Measurements from ENCODE around the gene VPS4B.

Gene VPS4B

DNA sequence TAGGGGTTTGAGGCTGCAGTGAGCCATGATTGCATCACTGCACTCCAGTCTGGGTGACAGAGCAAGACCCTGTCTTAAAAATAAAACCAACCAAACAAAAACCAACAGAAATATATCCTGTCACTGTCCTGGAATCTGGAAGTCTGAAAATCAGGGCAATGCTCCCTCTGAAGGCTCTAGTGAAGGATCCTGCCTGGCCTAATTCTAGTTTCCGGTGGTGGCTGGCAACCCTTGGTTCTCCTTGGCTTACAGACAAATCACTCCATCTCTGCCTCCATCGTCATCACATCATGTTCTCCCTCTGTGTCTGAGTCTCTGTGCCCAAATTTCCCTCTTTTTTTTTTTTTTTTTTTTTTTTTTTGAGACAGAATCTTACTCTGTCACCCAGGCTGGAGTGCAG lies 15.9 kb upstream of the VPS4B start:
- Histone ChIP-seq H3K27ac (ENCODE audit: low read depth in 2 of 2, low read length in 2 of 2) (no peak overlapping the region), H3K4me3 (ENCODE audit: low read length in 2 of 2) (no peak overlapping the region), H3K27me3 (ENCODE audit: control insufficient read depth in 2 of 2, insufficient read depth in 2 of 2, low read length in 2 of 2) (no peaks in the 10 kb centered on the region), H3K9me3 (ENCODE audit: control insufficient read depth in 2 of 2, low read length in 2 of 2) (no peaks in the 10 kb centered on the region), H3K9ac (ENCODE audit: low read depth in 1 of 2, low read length in 2 of 2) (no peak overlapping the region), H3K4me1 (ENCODE audit: control insufficient read depth in 2 of 2, insufficient read depth in 2 of 2, low read length in 2 of 2) (peaks cover 0 to 3% of the 10 kb centered on the region in 2 donors), H3K36me3 (ENCODE audit: control insufficient read depth in 2 of 2, insufficient read depth in 2 of 2, low read length in 2 of 2) (no peaks in the 10 kb centered on the region)

DNA sequence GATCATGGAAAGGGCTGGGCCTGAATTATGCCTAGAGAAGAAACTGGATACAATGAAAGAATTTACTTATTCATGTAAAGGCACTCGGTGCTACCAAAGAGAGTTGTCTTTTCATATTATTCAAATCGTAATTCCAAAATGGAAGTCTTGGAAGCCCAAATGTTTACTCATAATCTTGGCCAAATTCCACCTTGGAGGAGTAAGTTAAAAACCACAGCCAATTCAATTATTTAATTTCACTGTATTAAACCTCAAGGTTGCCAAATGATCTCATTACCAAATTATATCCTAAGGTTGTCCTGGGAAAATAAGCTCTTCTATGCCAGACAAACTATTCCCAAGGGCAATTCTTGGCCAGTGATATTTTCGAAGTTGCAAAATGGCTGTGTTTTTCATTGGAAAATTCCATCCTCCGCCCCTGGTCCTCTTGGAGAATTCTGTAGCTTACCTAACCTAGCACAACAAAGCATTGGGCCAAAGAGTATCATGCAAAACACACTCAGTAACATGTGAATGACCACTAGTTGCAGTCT lies 11.1 kb upstream of the VPS4B start:
- no peaks in the 10 kb centered on the region for H3K4me1 ChIP-seq (ENCODE audit: control insufficient read depth in 2 of 2, insufficient read depth in 2 of 2, low read length in 2 of 2)
- H3K27ac ChIP-seq (ENCODE audit: low read depth in 2 of 2, low read length in 2 of 2): no peak overlapping the region
- H3K9ac ChIP-seq (ENCODE audit: low read depth in 1 of 2, low read length in 2 of 2): no peak overlapping the region
- no peaks in the 10 kb centered on the region for H3K9me3 ChIP-seq (ENCODE audit: control insufficient read depth in 2 of 2, low read length in 2 of 2)
- H3K36me3 ChIP-seq (ENCODE audit: control insufficient read depth in 2 of 2, insufficient read depth in 2 of 2, low read length in 2 of 2): no peaks in the 10 kb centered on the region
- no peaks in the 10 kb centered on the region for H3K27me3 ChIP-seq (ENCODE audit: control insufficient read depth in 2 of 2, insufficient read depth in 2 of 2, low read length in 2 of 2)
- no peak overlapping the region for H3K4me3 ChIP-seq (ENCODE audit: low read length in 2 of 2)

DNA sequence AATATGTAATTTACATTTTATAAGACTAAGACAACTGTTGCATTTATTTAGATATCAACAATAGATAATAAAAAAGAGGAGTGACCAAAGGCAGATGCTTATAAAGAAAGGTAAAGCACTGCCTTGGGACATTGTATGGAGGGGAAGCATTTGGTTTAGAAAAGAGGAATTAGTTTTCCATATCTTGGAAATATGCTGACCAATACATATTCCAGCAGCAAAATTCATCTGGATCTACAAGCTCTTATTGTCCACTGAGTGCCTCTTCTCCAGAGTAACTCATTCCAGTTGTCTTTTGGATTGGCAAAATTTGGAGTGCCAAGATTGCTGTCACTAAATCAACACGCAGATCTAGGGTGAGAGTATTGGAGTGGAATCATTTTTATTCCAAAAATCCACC lies 8.9 kb upstream of the VPS4B start:
- Histone ChIP-seq H3K4me3 (ENCODE audit: low read length in 2 of 2) (no peak overlapping the region), H3K27me3 (ENCODE audit: control insufficient read depth in 2 of 2, insufficient read depth in 2 of 2, low read length in 2 of 2) (no peaks in the 10 kb centered on the region), H3K9ac (ENCODE audit: low read depth in 1 of 2, low read length in 2 of 2) (no peak overlapping the region), H3K36me3 (ENCODE audit: control insufficient read depth in 2 of 2, insufficient read depth in 2 of 2, low read length in 2 of 2) (no peaks in the 10 kb centered on the region), H3K9me3 (ENCODE audit: control insufficient read depth in 2 of 2, low read length in 2 of 2) (no peaks in the 10 kb centered on the region), H3K27ac (ENCODE audit: low read depth in 2 of 2, low read length in 2 of 2) (no peak overlapping the region), H3K4me1 (ENCODE audit: control insufficient read depth in 2 of 2, insufficient read depth in 2 of 2, low read length in 2 of 2) (no peaks in the 10 kb centered on the region)

DNA sequence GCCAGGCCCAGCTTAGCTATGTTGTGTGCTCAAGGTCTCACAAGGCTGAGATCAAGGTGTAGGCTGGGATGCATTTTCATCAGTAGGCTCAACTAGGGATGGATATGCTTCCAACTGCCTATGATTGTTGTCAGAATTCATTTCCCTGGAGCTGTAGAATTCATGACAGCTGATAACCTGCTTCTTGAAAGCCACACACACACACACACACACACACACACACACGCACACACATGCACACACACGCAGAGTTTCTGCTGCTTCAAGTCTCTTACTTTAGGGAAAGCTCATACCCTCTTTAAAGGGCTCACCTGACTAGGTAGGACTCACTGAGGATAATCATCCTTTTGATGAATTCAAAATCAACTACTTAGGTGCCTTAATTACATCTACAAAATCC lies 8.2 kb upstream of the VPS4B start:
- H3K9me3 ChIP-seq (ENCODE audit: control insufficient read depth in 2 of 2, low read length in 2 of 2): no peaks in the 10 kb centered on the region
- no peak overlapping the region for H3K4me3 ChIP-seq (ENCODE audit: low read length in 2 of 2)
- H3K4me1 ChIP-seq (ENCODE audit: control insufficient read depth in 2 of 2, insufficient read depth in 2 of 2, low read length in 2 of 2): no peaks in the 10 kb centered on the region
- H3K9ac ChIP-seq (ENCODE audit: low read depth in 1 of 2, low read length in 2 of 2): no peak overlapping the region
- H3K27me3 ChIP-seq (ENCODE audit: control insufficient read depth in 2 of 2, insufficient read depth in 2 of 2, low read length in 2 of 2): no peaks in the 10 kb centered on the region
- H3K27ac ChIP-seq (ENCODE audit: low read depth in 2 of 2, low read length in 2 of 2): no peak overlapping the region
- no peaks in the 10 kb centered on the region for H3K36me3 ChIP-seq (ENCODE audit: control insufficient read depth in 2 of 2, insufficient read depth in 2 of 2, low read length in 2 of 2)

DNA sequence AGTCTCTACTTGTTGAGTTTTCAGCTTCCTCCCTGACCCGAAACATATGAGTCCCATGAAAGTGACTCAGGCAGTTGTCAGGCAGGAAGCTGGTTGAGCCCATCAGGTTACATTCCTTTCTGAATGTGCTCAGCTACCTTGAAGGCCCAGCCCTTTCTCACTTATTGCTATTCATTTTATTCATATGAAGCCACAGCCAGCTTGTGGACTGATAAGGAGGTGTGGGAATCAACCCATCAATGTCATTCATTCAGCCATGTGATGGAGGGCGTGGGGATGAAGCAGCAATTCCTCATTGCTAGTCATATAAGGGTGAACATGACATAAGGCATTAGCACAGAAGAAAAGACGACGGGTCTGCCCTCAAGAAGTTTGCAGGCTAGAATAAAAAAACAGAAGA lies 5.3 kb upstream of the VPS4B start:
- Histone ChIP-seq H3K4me1 (ENCODE audit: control insufficient read depth in 2 of 2, insufficient read depth in 2 of 2, low read length in 2 of 2) (peaks cover 3 to 4% of the 10 kb centered on the region in 2 donors), H3K27me3 (ENCODE audit: control insufficient read depth in 2 of 2, insufficient read depth in 2 of 2, low read length in 2 of 2) (no peaks in the 10 kb centered on the region), H3K27ac (ENCODE audit: low read depth in 2 of 2, low read length in 2 of 2) (no peak overlapping the region), H3K4me3 (ENCODE audit: low read length in 2 of 2) (no peak overlapping the region), H3K9me3 (ENCODE audit: control insufficient read depth in 2 of 2, low read length in 2 of 2) (no peaks in the 10 kb centered on the region), H3K36me3 (ENCODE audit: control insufficient read depth in 2 of 2, insufficient read depth in 2 of 2, low read length in 2 of 2) (no peaks in the 10 kb centered on the region), H3K9ac (ENCODE audit: low read depth in 1 of 2, low read length in 2 of 2) (no peak overlapping the region)

DNA sequence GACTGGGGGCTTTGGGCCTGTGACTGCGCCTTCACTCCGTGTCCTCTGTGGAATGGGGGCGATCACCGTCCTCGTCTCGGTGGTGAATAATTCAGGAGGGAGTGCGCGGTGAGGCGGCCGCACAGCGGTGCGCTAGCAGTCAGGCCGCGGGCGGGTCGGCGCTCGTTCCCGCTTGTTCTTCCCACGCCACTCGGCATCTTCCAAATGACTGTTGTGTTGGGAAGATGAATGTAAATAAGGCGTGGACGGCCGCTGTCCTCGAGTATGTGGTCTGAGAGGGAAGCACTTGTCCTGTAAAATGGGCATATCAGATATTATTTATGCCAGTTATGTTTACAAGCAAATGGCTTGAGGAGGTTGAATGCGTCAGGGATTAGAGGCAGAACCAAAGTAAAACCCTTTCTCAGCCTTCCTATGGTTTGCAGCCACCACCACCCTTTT lies 608 bp upstream of the VPS4B start:
- peak overlapping the region; percentile 98 to 100 for H3K4me3 ChIP-seq (ENCODE audit: low read length in 2 of 2)
- peaks cover 3 to 4% of the 10 kb centered on the region in 2 donors for H3K36me3 ChIP-seq (ENCODE audit: control insufficient read depth in 2 of 2, insufficient read depth in 2 of 2, low read length in 2 of 2)
- H3K9ac ChIP-seq (ENCODE audit: low read depth in 1 of 2, low read length in 2 of 2): peak overlapping the region; percentile 84 to 99
- H3K27ac ChIP-seq (ENCODE audit: low read depth in 2 of 2, low read length in 2 of 2): peak overlapping the region; percentile 92 to 96
- no peaks in the 10 kb centered on the region for H3K9me3 ChIP-seq (ENCODE audit: control insufficient read depth in 2 of 2, low read length in 2 of 2)
- H3K4me1 ChIP-seq (ENCODE audit: control insufficient read depth in 2 of 2, insufficient read depth in 2 of 2, low read length in 2 of 2): peaks cover 11% of the 10 kb centered on the region in 2 donors
- H3K27me3 ChIP-seq (ENCODE audit: control insufficient read depth in 2 of 2, insufficient read depth in 2 of 2, low read length in 2 of 2): no peaks in the 10 kb centered on the region

DNA sequence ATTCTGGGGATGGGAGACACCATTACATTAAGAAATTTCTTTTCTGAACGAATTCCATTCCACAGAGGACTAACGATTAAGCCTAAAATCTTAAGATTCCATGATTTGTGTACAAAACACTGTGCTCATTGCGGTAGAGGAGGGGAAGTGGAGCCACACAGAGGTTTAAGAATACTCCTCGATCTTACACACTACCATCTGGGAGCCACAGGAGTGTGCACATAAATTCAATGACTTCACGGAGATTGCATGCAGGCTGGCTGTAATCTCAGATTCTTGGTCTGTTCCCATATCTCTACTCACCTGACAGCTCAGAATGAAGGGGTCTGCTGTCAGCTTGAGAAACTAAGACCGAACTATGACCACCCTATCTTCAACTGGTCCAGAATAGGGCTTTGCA lies 762 bp downstream of the VPS4B start:
- Histone ChIP-seq H3K4me3 (ENCODE audit: low read length in 2 of 2) (peak overlapping the region; percentile 98 to 100), H3K9ac (ENCODE audit: low read depth in 1 of 2, low read length in 2 of 2) (peak overlapping the region; percentile 90 to 99), H3K36me3 (ENCODE audit: control insufficient read depth in 2 of 2, insufficient read depth in 2 of 2, low read length in 2 of 2) (peaks cover 7 to 13% of the 10 kb centered on the region in 2 donors), H3K27me3 (ENCODE audit: control insufficient read depth in 2 of 2, insufficient read depth in 2 of 2, low read length in 2 of 2) (no peaks in the 10 kb centered on the region), H3K27ac (ENCODE audit: low read depth in 2 of 2, low read length in 2 of 2) (peak overlapping the region; percentile 95 to 96), H3K9me3 (ENCODE audit: control insufficient read depth in 2 of 2, low read length in 2 of 2) (no peaks in the 10 kb centered on the region), H3K4me1 (ENCODE audit: control insufficient read depth in 2 of 2, insufficient read depth in 2 of 2, low read length in 2 of 2) (peaks cover 11% of the 10 kb centered on the region in 2 donors)

DNA sequence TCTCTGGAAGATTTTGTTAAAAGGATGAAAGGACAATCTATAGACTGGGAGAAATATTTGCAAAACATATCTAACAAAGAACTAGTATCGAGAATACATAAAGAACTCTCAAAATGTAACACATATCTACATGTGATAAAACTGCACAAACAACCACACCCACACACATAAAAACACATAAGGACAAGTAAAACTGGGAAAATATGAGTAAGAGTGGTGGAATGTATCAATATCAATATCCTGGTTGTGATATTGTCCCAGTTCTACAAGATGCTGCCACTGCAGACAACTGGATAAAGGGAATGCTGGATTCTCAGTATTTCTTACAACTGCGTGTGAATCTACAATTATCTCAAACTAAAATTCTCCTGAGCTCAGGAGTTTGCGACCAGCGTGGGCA lies 9.3 kb downstream of the VPS4B start:
- peaks cover 41 to 47% of the 10 kb centered on the region in 2 donors for H3K36me3 ChIP-seq (ENCODE audit: control insufficient read depth in 2 of 2, insufficient read depth in 2 of 2, low read length in 2 of 2)
- H3K27me3 ChIP-seq (ENCODE audit: control insufficient read depth in 2 of 2, insufficient read depth in 2 of 2, low read length in 2 of 2): no peaks in the 10 kb centered on the region
- no peak overlapping the region for H3K4me3 ChIP-seq (ENCODE audit: low read length in 2 of 2)

DNA sequence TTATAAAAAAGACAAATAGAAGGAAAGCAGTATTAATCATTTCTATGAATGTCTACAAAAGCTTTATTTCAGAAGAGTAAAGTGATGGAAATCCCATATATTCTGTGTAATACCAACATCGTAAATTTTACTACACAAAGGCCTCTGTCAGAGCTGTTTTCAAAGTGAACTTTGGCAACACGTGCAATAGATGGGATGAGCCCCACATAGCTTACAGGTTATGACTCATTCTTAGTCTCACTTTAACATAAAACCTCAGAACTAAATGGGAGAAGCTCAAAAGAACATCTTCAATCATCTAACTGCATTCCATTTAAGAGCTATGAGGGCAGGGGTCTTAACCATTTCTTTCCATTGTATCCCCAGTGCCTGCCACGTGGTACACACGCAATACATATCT lies 11.5 kb downstream of the VPS4B start:
- Histone ChIP-seq H3K36me3 (ENCODE audit: control insufficient read depth in 2 of 2, insufficient read depth in 2 of 2, low read length in 2 of 2) (peaks cover 38 to 47% of the 10 kb centered on the region in 2 donors), H3K27me3 (ENCODE audit: control insufficient read depth in 2 of 2, insufficient read depth in 2 of 2, low read length in 2 of 2) (no peaks in the 10 kb centered on the region), H3K9me3 (ENCODE audit: control insufficient read depth in 2 of 2, low read length in 2 of 2) (no peaks in the 10 kb centered on the region), H3K4me3 (ENCODE audit: low read length in 2 of 2) (no peak overlapping the region), H3K9ac (ENCODE audit: low read depth in 1 of 2, low read length in 2 of 2) (no peak overlapping the region), H3K27ac (ENCODE audit: low read depth in 2 of 2, low read length in 2 of 2) (peak overlapping the region in 1 of 2 donors; percentile 4), H3K4me1 (ENCODE audit: control insufficient read depth in 2 of 2, insufficient read depth in 2 of 2, low read length in 2 of 2) (peaks cover 3 to 9% of the 10 kb centered on the region in 2 donors)

More for the DNA sequence above, 9.3 kb downstream of the VPS4B start:
- Histone ChIP-seq H3K4me1 (ENCODE audit: control insufficient read depth in 2 of 2, insufficient read depth in 2 of 2, low read length in 2 of 2) (peaks cover 3 to 8% of the 10 kb centered on the region in 2 donors), H3K27ac (ENCODE audit: low read depth in 2 of 2, low read length in 2 of 2) (no peak overlapping the region), H3K9me3 (ENCODE audit: control insufficient read depth in 2 of 2, low read length in 2 of 2) (no peaks in the 10 kb centered on the region), H3K9ac (ENCODE audit: low read depth in 1 of 2, low read length in 2 of 2) (no peak overlapping the region)

DNA sequence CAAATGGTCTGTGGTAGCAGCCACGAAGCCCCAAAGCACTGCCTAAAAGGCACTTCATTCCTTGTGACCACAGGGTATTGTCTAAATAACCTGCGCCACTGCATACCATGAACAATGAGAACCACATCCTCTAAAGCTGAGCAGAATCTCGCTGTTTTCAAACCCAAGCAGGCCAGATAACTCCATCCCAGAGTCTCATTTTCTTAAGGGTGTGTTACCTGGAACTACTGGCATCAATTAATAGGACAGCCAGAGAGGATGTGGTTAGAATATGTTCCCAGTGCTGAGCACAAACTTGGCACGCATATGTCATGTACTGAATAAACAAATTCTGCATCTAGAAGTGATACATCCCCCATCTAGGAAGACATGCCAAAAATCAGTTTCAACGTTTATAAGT lies 13.0 kb downstream of the VPS4B start:
- H3K36me3 ChIP-seq (ENCODE audit: control insufficient read depth in 2 of 2, insufficient read depth in 2 of 2, low read length in 2 of 2): peaks cover 31 to 34% of the 10 kb centered on the region in 2 donors
- H3K9ac ChIP-seq (ENCODE audit: low read depth in 1 of 2, low read length in 2 of 2): no peak overlapping the region
- H3K4me1 ChIP-seq (ENCODE audit: control insufficient read depth in 2 of 2, insufficient read depth in 2 of 2, low read length in 2 of 2): peaks cover 3 to 9% of the 10 kb centered on the region in 2 donors
- no peak overlapping the region for H3K27ac ChIP-seq (ENCODE audit: low read depth in 2 of 2, low read length in 2 of 2)
- no peak overlapping the region for H3K4me3 ChIP-seq (ENCODE audit: low read length in 2 of 2)
- H3K27me3 ChIP-seq (ENCODE audit: control insufficient read depth in 2 of 2, insufficient read depth in 2 of 2, low read length in 2 of 2): no peaks in the 10 kb centered on the region
- H3K9me3 ChIP-seq (ENCODE audit: control insufficient read depth in 2 of 2, low read length in 2 of 2): no peaks in the 10 kb centered on the region
